Naive thymus-derived CD8-positive, alpha-beta T cell (primary cell): ENCODE data around the gene RENBP. TPM values are rescaled to one million over a fixed set of nuclear protein-coding genes. Genes with fewer than 3 reads are reported as not detected.

ENCODE experiments used
- ATAC-seq, 2 donors: fragments of 150-1000 bp; cut with Tn5 transposase in 1 of 2; sonication (Bioruptor Pico), chemical (Tn5 transposase) in 1 of 2; 1 replicate in 1 of 2; 2 replicates in 1 of 2; pipeline ENCODE4 v1.10.0; 2021; ENCODE audit warnings: mild to moderate bottlenecking in 2 of 2, moderate library complexity in 2 of 2
- POLR2A ChIA-PET: fragments of 350-600 bp; sonication (Branson Sonifier 250); formaldehyde crosslinking; loops from one replicate; lab custom pipeline; 2021; ENCODE audit warnings: antibody characterized with exemption; lab: Charles Lee
- DNase-seq, 10 donors: peaks; one replicate each; pipeline versions ENCODE4 v3.0.0 to v3.0.0-alpha.2; 2020 to 2022
- H3K27ac Mint-ChIP-seq, 10 donors: one replicate each; pipeline ENCODE4 v1.8.0; 2020 to 2022; ENCODE audit warnings: mild to moderate bottlenecking in 10 of 10, mixed read lengths in 10 of 10, moderate library complexity in 4 of 10, inconsistent platforms in 1 of 10
- H3K27me3 Mint-ChIP-seq, 5 donors: one replicate each; pipeline ENCODE4 v1.8.0; 2021 to 2022; ENCODE audit warnings: mixed read lengths in 5 of 5
- H3K36me3 Mint-ChIP-seq, 3 donors: one replicate each; pipeline ENCODE4 v1.8.0; 2020 to 2022; ENCODE audit warnings: mixed read lengths in 3 of 3, mild to moderate bottlenecking in 2 of 3, inconsistent platforms in 1 of 3
- H3K4me1 Mint-ChIP-seq, 4 donors: one replicate each; pipeline ENCODE4 v1.8.0; 2021 to 2022; ENCODE audit warnings: mixed read lengths in 4 of 4
- H3K4me3 Mint-ChIP-seq, 10 donors: one replicate each; pipeline ENCODE4 v1.8.0; 2020 to 2022; ENCODE audit warnings: mild to moderate bottlenecking in 10 of 10, mixed read lengths in 10 of 10, moderate library complexity in 6 of 10, inconsistent platforms in 1 of 10
- H3K9me3 Mint-ChIP-seq, 9 donors: one replicate each; pipeline ENCODE4 v1.8.0; 2020 to 2022; ENCODE audit warnings: mixed read lengths in 9 of 9, mild to moderate bottlenecking in 3 of 9, inconsistent platforms in 1 of 9, moderate library complexity in 1 of 9
- polyA plus RNA-seq, 3 donors: library from polyadenylated mRNA; unstranded; fragments of 300-500 nt; fragmentation: Illumina TruSeq; gene quantifications; one replicate each; pipeline ENCODE4 v1.2.3, GENCODE V29; 2021
- total RNA-seq, 8 experiments: library from RNA in 2 of 8; stranded (reverse) in 2 of 8; gene quantifications; one replicate each; pipeline ENCODE4 v1.2.3 and lab custom pipeline; 2021 to 2026

RENBP gene
- total and polyA plus RNA-seq, 5 experiments from 2014 or later = 0.49 to 18.2 (median 0.96) TPM

DNA sequence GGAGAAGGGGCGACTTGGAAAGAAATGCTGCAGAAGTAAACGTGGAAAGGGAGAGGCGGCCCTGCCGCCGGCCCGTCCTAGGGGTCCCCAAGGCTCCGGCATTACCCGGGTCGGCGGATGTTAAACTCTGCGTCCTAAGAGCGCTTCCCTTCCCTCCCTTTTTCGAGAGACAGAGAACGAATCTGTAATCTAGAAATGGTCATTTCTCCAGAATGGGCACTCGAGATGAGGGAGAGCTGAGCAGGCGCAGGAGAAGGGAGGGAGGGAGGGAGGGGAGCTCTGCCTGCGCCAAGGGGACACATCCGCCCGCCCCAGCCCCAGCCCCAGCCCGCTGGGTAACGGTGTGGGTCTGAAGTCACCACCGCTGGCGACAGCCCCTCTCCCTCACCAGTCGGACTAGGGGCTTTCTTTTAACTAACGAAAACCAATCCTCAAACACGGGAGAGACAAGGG lies 25.5 kb upstream of the RENBP start:
- peak overlapping the region; percentile 72 to 100 (median 95) for H3K27ac Mint-ChIP-seq
- ATAC-seq (no peak), DNase-seq (no peak)
- no peaks in the 10 kb centered on the region for H3K27me3 Mint-ChIP-seq
- peaks cover 0 to 4% (median 3%) of the 10 kb centered on the region in 3 donors for H3K36me3 Mint-ChIP-seq
- H3K4me1 Mint-ChIP-seq = peaks cover 15 to 53% (median 52%) of the 10 kb centered on the region in 4 donors
- no peaks in the 10 kb centered on the region for H3K9me3 Mint-ChIP-seq
- POLR2A ChIA-PET = interaction anchor here (0.8 to 7.9 kb wide), 8 partner anchors 12 to 428 kb away, joined by 3 to 131 read pairs (median 25); partner anchors contain the start of genes ARHGAP4, IRAK1 and RPL10
- peak overlapping the region; percentile 86 to 100 (median 97) for H3K4me3 Mint-ChIP-seq

DNA sequence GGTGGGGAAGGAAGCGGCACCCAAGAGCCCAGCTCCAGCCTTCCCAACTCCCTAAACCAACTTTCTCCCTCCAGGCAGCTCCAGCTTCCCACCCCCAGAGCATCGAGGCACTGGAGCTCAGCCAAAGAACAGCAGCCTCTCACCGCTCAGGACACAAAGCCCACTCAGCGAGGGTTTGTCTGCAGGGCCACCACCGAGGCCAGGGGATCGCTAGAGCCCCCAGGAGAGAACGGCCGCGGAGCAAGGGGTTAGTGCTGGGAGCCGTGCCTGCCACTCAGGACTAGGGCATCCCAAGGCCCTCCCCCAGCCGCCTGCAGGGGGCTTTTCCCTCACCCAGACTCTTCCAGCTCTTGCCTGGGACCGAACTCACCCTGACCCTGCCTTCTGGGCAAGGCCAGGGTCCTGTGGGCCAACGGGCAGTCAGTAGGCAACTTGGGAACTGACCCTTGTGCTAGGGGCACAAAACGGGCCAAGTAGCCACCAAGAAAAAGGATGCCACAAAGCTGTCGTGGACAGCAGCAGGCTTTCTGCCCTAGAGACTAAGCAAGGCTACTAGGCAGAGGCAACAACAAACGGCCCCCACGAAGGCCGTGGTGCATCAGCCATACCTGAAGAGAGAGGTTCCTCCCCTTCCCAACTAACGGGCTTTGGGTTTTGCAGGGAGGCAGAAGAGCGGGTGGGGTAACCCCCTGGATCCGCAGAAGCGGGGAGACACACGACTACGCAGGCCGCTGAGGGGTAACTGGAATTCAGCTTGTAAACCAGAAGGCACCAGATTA lies 24.9 kb upstream of the RENBP start:
- Mint-ChIP-seq H3K27ac (peak overlapping the region; percentile 72 to 100 (median 95)), H3K4me1 (peaks cover 11 to 52% (median 48%) of the 10 kb centered on the region in 4 donors), H3K27me3 (no peaks in the 10 kb centered on the region), H3K36me3 (peaks cover 0 to 4% (median 3%) of the 10 kb centered on the region in 3 donors), H3K9me3 (no peaks in the 10 kb centered on the region), H3K4me3 (peak overlapping the region; percentile 86 to 100 (median 97))
- DNase-seq = no peak
- POLR2A ChIA-PET = interaction anchor here (0.6 to 7.9 kb wide), 9 partner anchors 12 to 429 kb away, joined by 3 to 131 read pairs (median 8); partner anchors contain the start of genes ARHGAP4, IRAK1 and RPL10
- ATAC-seq = no peak

DNA sequence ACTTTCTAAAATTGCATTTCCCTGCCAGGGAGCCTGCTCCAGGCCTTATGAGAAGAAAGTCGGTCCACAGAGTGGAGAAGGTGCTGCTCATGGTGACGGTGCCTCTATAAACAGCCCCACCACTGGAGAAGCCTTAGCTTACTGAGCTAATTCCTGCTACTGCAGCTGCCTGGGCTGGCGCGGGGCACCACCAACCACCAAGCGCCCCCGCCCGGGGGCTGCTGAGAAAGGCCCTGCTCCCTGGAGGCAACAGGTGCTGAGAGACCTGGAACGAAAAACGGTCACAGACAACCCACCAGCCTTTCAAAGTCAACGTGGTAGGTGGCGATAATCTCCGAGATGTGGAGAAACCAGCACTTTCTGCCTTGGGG lies 24.3 kb upstream of the RENBP start:
- POLR2A ChIA-PET = interaction anchor here (0.6 to 7.9 kb wide), 8 partner anchors 12 to 210 kb away, joined by 3 to 131 read pairs (median 4); partner anchors contain the start of genes ARHGAP4 and IRAK1
- Mint-ChIP-seq H3K4me3 (peak overlapping the region; percentile 86 to 100 (median 97)), H3K27me3 (no peaks in the 10 kb centered on the region), H3K4me1 (peaks cover 11 to 48% (median 44%) of the 10 kb centered on the region in 4 donors), H3K36me3 (peaks cover 0 to 4% (median 3%) of the 10 kb centered on the region in 3 donors), H3K27ac (peak overlapping the region in 9 of 10 donors; percentile 92 to 100 (median 95)), H3K9me3 (no peaks in the 10 kb centered on the region)
- ATAC-seq = peak in 1 of 2 donors; percentile 3
- peak in 8 of 10 donors; percentile 29 to 52 (median 44) for DNase-seq

DNA sequence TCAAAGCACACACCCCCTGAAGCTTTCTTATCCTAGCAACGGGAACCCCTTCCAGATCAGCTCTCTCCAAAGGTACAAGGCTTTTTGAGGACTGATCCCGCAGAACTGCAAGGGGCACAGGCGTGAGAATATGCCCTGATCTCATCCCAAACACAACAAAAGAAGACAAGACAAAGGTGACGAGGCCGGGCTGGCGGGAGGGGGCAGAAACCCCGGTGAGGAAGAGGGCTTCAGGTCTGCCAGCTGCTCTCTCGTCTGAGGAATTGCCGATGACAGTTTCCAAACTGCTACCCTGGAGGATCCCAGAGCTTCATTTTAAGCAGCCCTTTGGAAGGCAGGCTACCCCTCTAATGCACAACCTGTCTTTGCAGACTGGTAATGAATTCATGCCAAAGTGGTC lies 23.8 kb upstream of the RENBP start:
- no peaks in the 10 kb centered on the region for H3K27me3 Mint-ChIP-seq
- H3K4me1 Mint-ChIP-seq = peaks cover 11 to 46% (median 42%) of the 10 kb centered on the region in 4 donors
- no peak for ATAC-seq
- POLR2A ChIA-PET = interaction anchor here (0.9 to 7.9 kb wide), 9 partner anchors 13 to 52 kb away, joined by 3 to 131 read pairs (median 5); partner anchors contain the start of genes ARHGAP4 and IRAK1
- peaks cover 0 to 6% (median 4%) of the 10 kb centered on the region in 3 donors for H3K36me3 Mint-ChIP-seq
- peak overlapping the region; percentile 86 to 100 (median 97) for H3K4me3 Mint-ChIP-seq
- no peak for DNase-seq
- H3K9me3 Mint-ChIP-seq = no peaks in the 10 kb centered on the region
- peak overlapping the region; percentile 91 to 100 (median 96) for H3K27ac Mint-ChIP-seq

GRCh38 chrX:153967536-153968224 lies 23.2 kb upstream of the RENBP start:
- Mint-ChIP-seq H3K27me3 (no peaks in the 10 kb centered on the region), H3K9me3 (no peaks in the 10 kb centered on the region), H3K27ac (peak overlapping the region; percentile 91 to 100 (median 96)), H3K4me1 (peaks cover 11 to 43% (median 42%) of the 10 kb centered on the region in 4 donors), H3K4me3 (peak overlapping the region; percentile 86 to 100 (median 97)), H3K36me3 (peaks cover 0 to 10% (median 4%) of the 10 kb centered on the region in 3 donors)
- peak in 3 of 10 donors; percentile 37 to 52 (median 50) for DNase-seq
- no peak for ATAC-seq
- POLR2A ChIA-PET = interaction anchor here (0.9 to 7.9 kb wide), 10 partner anchors 9 to 52 kb away, joined by 3 to 131 read pairs (median 6); partner anchors contain the start of genes ARHGAP4 and IRAK1

- Mint-ChIP-seq H3K9me3 (no peaks in the 10 kb centered on the region), H3K4me1 (peaks cover 11 to 43% (median 42%) of the 10 kb centered on the region in 4 donors), H3K27me3 (no peaks in the 10 kb centered on the region), H3K36me3 (peaks cover 0 to 12% (median 4%) of the 10 kb centered on the region in 3 donors), H3K27ac (peak overlapping the region; percentile 91 to 100 (median 96)), H3K4me3 (peak overlapping the region; percentile 86 to 100 (median 97))
- ATAC-seq = peak in 1 of 2 donors; percentile 6
- POLR2A ChIA-PET = interaction anchor here (0.6 to 7.9 kb wide), 10 partner anchors 9 to 85 kb away, joined by 3 to 131 read pairs (median 5); partner anchors contain the start of gene ARHGAP4
- DNase-seq = no peak
Observed at GRCh38 chrX:153966841-153967535, 22.5 kb upstream of the RENBP start.

GRCh38 chrX:153966283-153966688 lies 21.8 kb upstream of the RENBP start:
- no peak for ATAC-seq
- peak overlapping the region; percentile 25 to 100 (median 92) for H3K4me3 Mint-ChIP-seq
- H3K9me3 Mint-ChIP-seq = no peaks in the 10 kb centered on the region
- H3K4me1 Mint-ChIP-seq = peaks cover 9 to 43% (median 42%) of the 10 kb centered on the region in 4 donors
- DNase-seq = no peak
- H3K27ac Mint-ChIP-seq = peak overlapping the region; percentile 83 to 100 (median 96)
- POLR2A ChIA-PET = interaction anchor here (0.7 to 7.9 kb wide), 6 partner anchors 8 to 86 kb away, joined by 3 to 131 read pairs (median 5); partner anchors contain the start of gene ARHGAP4
- H3K36me3 Mint-ChIP-seq = peaks cover 0 to 16% (median 0%) of the 10 kb centered on the region in 3 donors
- no peaks in the 10 kb centered on the region for H3K27me3 Mint-ChIP-seq

- no peak for ATAC-seq
- H3K9me3 Mint-ChIP-seq = no peaks in the 10 kb centered on the region
- no peaks in the 10 kb centered on the region for H3K27me3 Mint-ChIP-seq
- peak overlapping the region in 8 of 10 donors; percentile 8 to 96 (median 67) for H3K27ac Mint-ChIP-seq
- H3K4me3 Mint-ChIP-seq = peak overlapping the region in 6 of 10 donors; percentile 18 to 94 (median 52)
- peaks cover 0 to 24% (median 0%) of the 10 kb centered on the region in 3 donors for H3K36me3 Mint-ChIP-seq
- peaks cover 9 to 43% (median 42%) of the 10 kb centered on the region in 4 donors for H3K4me1 Mint-ChIP-seq
- POLR2A ChIA-PET = interaction anchor here (1.4 to 7.9 kb wide), 2 partner anchors 37 to 38 kb away, joined by 3 to 131 read pairs; partner anchors contain the start of gene ARHGAP4
- DNase-seq = no peak
Observed at GRCh38 chrX:153965406-153965805, 21.0 kb upstream of the RENBP start.

- Mint-ChIP-seq H3K9me3 (no peaks in the 10 kb centered on the region), H3K36me3 (peaks cover 0 to 32% (median 0%) of the 10 kb centered on the region in 3 donors), H3K27ac (peak overlapping the region in 1 of 10 donors; percentile 44), H3K4me1 (peaks cover 9 to 43% (median 37%) of the 10 kb centered on the region in 4 donors), H3K4me3 (no peak overlapping the region), H3K27me3 (no peaks in the 10 kb centered on the region)
- POLR2A ChIA-PET = interaction anchor here (1.4 kb wide), 1 partner anchor 36 kb away, joined by 3 read pairs; no protein-coding TSS in a partner anchor
- ATAC-seq (no peak), DNase-seq (no peak)
Observed at GRCh38 chrX:153964105-153964504, 19.7 kb upstream of the RENBP start.

DNA sequence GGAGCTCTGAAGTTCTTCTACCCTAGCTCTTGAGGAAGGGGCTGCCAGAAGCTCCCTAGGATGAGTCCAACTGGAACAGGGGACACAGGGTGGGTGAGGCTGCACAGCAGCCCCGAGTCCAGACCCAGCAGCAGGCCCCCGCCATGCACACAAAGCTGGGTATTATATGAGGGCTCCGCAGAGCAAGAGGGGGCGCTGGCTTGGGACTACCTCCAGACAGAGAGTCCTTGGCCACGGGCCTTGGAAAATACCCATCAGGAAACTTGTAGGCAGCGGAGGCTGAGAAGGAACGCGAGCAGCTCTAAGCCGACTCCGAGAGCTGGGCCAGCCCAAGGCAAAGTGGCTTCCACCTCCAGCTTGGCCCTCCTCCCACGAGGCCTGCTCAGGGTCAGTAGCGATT lies 19.1 kb upstream of the RENBP start:
- ATAC-seq (no peak), DNase-seq (no peak)
- Mint-ChIP-seq H3K4me3 (no peak overlapping the region), H3K4me1 (peaks cover 9 to 43% (median 36%) of the 10 kb centered on the region in 4 donors), H3K36me3 (peaks cover 0 to 32% (median 0%) of the 10 kb centered on the region in 3 donors), H3K27ac (peak overlapping the region in 2 of 10 donors; percentile 3 to 31), H3K9me3 (no peaks in the 10 kb centered on the region), H3K27me3 (no peaks in the 10 kb centered on the region)
- POLR2A ChIA-PET = no interaction called here

DNA sequence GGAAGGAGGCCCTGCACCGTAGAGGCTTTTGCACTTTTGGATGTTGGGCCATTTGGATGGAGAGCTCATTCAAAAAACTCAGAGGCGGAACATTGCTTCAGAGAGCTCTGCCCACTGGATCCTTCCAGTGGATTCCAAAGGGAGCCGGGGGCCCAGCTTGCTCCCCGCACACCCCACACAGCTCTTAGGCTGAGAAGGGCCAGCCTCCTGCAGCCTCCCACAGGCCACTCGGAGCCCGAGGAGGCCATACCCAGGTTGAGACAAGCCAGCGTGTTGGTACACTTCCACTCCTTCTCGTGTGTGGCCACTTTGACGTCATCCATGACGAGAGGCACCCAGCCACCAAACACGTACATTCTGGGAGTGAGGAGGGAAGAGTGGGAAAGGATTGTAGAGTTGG lies 16.8 kb upstream of the RENBP start:
- H3K4me1 Mint-ChIP-seq = peaks cover 0 to 21% (median 15%) of the 10 kb centered on the region in 4 donors
- DNase-seq = no peak
- ATAC-seq = no peak
- H3K36me3 Mint-ChIP-seq = peaks cover 0 to 44% (median 0%) of the 10 kb centered on the region in 3 donors
- no peaks in the 10 kb centered on the region for H3K9me3 Mint-ChIP-seq
- POLR2A ChIA-PET = no interaction called here
- H3K27ac Mint-ChIP-seq = no peak overlapping the region
- no peak overlapping the region for H3K4me3 Mint-ChIP-seq
- H3K27me3 Mint-ChIP-seq = no peaks in the 10 kb centered on the region
